Endothelial cell of hepatic sinusoid (primary cell): ENCODE measurements around the gene SKIC3.

Experiments used
- in situ Hi-C: cut with HindIII; loops from 2 replicates; pipeline ENCODE4 v1.10.0; 2017; ENCODE audit warnings: low sequenced_read_pairs

Gene SKIC3

DNA sequence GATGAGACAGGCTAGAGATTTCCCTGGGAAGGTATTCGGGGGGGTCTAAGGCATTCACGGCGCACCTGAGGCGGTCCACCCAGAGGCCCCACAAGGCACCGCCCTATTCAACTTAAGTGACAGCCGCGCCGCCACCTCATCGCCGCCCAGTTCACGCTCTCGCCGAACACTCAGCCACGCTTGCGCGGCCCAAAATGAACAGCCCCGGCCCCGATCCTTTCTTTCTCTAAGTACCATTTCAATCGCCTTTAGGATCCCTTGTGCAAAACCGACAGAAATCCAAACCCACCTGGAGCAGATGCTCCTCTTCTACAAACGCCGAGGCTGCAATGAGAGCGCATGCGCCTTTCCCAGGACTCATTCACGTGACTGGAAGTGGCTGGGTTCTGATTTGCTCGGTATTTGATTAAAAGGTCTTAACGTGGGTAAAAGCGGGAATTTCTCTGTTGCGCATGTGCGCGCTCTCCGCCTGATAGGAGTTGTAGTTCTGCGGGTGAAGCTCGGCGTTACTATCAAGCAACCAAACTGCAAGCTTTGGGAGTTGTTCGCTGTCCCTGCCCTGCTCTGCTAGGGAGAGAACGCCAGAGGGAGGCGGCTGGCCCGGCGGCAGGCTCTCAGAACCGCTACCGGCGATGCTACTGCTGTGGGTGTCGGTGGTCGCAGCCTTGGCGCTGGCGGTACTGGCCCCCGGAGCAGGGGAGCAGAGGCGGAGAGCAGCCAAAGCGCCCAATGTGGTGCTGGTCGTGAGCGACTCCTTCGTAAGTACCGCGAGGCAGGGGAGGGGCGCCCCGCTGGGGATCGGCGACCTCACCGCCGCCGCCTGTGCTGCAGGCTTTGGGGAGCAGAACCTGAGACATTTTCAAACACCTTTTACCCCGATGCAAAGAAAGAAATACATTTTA, at the start of gene SKIC3, which contains the start of gene ARSK:
SKIC3 (minus strand) TSS at position 331 of the 902 bp plus-strand sequence. CDS start 7,827 bp downstream, outside the sequence.
ARSK (plus strand) TSS at position 455 of the 902 bp plus-strand sequence; CDS start at position 633, 178 bp downstream.
- in situ Hi-C loops, result no loop called here

DNA sequence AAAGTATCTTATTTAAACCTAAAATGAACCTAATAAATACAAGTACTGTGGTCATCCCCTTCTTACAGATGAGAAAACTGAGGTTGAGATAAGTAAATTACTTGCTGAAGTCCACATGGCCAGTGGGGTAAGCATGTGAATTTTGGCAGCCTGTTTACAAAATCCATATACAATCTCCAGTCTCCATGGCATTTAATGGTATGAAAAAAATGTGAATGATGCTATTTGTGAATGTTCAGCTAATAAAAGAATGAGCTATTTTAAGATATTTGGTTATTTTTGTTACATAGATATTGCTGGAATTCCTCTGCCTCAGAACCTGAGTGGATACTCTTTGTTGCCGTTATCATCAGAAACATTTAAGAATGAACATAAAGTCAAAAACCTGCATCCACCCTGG, 45.8 kb upstream of the SKIC3 start:
- in situ Hi-C loops, result no loop called here

DNA sequence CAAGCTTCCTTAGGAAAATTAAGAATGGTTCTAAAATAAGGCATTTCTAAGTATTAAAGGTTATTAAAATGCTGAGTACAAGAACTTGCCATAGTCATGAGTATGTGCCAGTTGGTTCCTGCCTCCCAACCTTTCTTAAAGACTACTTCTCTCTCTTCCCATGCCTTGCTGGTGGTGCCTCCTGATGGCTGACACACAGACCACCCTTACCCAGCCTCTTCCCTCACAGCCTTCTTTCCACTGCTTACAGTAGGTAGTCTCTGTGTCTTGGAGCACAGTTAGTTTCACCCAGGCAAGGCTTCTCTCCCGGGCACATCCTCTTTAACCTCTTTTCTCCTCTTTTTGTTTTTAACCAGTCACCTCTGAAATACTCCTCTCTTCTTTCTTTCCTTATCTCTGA, 44.5 kb upstream of the SKIC3 start:
- in situ Hi-C loops, result no loop called here

DNA sequence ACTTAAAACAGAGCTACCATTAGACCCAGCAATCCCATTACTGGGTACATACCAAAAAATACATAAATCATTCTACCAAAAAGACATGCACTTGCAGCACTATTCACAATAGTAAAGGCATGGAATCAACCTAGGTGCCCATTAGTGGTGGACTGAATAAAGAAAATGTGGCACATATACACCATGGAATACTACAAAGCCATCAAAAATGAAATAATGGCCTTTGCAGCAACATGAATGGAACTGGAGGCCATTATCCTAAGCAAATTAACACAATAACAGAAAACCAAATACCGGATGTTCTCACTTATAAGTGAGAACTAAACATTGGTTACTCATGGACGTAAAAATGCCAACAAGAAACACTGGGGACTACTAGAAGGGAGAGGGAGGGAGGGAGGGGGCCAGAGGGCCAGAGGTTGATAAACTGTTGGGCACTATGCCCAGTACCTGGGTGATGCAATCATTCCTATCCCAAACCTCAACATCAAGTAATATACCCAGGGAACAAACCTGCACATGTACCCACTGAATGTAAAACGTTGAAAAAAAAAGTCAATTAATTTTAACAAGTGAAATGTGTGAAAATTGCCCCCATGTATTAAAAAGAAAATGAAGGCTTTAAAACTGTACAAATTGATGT, 40.6 kb upstream of the SKIC3 start:
- in situ Hi-C loops, result no loop called here

DNA sequence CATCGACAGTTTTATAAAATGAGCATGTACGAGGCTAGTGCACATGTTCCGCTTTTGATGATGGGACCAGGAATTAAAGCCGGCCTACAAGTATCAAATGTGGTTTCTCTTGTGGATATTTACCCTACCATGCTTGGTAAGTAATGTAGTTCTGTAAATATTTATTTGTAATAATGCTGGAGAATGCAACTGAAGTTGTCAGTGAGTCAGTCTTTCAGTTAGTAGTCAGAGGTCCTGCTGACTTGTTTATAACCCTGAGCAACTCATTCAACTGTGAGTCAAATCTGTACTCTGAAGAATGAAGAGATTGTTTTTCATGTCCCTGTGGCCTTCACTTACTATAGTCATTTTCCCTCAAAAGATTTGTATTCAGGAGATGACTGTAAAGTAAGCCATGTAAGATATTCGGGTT, 36.7 kb upstream of the SKIC3 start:
- in situ Hi-C loops, result no loop called here

DNA sequence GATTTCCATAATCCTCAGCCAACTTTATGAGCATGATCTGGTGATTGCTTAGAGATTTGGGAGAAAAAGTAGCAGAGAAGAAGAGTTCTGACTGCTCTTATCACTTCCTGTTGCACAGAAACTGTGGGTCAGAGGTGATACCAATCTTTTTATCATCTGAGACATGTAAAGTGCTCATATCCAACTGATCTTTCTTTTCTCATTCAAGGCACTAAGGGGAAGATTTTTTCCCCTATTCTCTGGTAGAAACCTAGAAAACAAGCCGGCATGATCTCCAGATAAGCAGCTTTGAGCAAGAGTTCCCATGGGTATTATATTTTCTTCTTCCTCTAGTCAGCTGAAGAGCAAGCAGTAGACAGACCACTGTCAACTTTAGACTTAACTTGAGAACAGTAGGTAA, 36.1 kb upstream of the SKIC3 start:
- in situ Hi-C loops, result no loop called here

DNA sequence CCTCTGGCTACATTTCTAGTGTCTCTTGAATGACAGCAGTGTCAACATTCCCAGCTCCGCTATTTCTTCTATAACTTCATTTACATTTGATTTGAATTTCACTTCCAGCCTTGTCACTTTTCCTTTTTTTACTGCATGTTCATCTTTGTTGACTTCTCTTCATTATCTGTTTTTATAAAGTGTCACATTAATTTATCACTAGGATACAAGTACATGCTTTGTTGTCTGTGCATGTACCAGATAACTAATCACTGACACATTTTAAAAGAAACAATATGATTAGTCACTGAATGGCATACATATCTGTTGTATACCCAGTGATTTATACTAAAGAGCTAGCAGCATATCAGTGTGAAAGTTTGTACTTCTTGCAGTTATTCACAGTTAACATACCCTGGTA, 29.2 kb upstream of the SKIC3 start:
- in situ Hi-C loops, result no loop called here

DNA sequence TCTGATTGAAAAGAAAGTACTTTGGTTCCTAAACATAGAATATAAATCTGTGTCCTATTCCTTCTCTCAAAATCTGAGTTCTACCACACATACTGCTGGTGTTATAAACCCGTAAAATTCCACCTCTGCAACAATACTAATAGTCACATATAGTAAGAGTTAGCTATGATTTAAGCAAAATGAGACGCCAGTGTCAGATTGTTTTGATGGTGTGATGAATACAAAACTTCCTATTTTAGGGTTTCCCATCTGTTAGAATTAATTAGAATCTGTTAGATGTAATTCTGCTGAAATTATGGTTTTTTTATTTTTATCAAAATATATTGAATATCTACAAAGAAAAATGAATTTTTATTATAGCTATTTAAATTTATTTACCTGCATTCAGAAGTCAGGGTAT, 26.8 kb upstream of the SKIC3 start:
- in situ Hi-C loops, result no loop called here

DNA sequence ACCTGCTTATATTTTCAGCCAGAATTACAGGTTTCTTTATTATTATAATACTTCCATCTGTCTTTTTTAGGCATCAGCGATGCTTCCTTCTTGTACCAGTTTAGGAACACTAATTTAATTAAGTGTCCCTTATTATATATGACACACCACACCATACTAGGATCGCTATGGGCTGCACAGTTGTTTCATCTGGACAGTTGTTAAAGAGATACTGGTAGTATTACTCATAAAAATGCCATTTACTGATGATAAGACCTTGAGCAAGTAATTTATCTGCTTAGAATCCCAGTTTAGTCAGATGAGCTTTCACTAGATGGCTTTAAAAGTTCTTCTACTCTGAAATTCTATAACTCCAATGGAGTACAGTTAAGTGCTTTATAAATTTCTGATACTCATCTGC, 17.2 kb upstream of the SKIC3 start:
- in situ Hi-C loops, result no loop called here

DNA sequence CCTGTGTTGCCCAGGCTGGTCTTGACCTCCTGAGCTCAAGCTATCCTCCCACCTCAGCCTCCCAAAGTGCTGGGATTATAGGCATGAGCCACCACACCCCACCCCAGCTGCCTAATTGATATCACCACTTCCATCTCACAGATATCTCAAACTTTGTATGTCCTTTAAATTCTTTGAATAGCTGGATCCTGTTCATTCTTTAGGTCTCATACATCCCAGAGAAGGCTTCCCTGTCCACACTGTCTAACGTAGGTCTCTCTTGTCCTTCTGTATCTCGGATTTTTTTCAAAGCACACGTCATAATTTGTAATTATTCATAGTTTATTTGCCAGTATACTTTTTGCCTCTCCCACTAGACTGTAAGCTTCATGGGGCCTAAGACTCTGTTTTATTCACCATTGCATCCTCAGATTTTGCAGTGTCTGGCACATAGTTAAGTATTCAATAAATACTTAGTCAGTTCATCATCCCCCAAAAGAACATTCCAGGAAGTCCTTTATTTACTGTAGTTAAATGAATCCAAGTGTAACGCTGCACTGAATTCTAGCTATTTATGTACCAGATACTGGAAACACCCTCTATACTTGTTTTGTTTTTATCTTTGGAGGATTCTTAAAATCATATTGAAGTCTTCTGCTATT, 10.6 kb upstream of the SKIC3 start:
- in situ Hi-C loops, result no loop called here

DNA sequence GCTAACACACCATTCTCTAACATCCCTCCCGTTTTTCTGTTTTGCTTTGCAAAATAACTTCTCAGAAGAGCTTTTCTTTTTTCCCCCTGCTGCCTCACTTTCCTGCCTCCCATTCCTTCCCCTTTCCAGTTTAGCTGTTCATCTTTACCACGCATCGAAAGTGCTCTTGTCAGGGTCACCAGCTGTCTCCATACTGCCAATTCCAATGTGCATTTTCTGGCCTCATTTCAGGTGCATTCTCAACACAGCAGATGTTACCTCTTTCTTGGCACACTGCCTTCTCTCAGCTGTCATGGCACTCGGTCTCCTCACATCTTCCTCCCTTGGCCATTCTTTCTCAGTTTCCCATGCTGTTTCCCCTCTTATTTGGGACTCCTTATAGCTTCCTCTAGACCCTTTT, 9.7 kb upstream of the SKIC3 start:
- in situ Hi-C loops, result no loop called here

DNA sequence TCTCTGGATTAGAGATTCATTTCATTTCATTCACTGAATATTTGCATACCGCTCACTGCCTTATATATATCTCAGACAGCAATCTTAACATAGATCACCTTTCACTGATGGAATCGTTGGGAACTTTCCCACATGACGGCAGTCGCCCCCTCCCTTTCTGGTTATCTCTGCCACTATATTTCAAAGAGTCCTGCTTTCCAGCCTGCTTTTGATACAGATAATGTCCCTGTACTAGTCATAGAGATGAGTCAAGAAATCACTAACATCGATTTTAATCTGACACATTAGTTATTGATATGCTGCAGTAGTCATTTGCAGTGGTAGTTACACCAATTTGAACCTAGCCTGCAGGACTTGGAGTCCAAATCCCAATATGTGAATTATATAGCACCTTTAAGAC, 8.6 kb upstream of the SKIC3 start:
- in situ Hi-C loops, result no loop called here

DNA sequence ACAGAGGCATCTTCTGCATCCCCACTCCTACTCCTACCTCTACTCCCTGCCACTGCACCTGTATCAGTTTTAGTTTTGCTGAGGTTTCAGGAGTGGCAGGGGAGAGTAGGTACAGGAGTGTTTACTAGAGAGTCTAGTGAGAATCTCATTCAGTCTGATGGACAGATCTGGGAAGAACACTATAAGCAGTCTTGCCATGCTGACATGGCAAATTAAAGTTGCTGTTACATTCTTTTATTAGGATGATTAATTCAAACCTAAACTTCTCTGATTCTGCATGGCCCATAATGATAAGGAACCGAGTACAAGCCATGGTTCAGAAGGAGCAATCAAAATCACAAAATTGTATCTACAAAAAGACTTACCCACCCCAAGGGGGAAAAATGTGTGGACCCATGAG, 7.5 kb upstream of the SKIC3 start:
- in situ Hi-C loops, result no loop called here

DNA sequence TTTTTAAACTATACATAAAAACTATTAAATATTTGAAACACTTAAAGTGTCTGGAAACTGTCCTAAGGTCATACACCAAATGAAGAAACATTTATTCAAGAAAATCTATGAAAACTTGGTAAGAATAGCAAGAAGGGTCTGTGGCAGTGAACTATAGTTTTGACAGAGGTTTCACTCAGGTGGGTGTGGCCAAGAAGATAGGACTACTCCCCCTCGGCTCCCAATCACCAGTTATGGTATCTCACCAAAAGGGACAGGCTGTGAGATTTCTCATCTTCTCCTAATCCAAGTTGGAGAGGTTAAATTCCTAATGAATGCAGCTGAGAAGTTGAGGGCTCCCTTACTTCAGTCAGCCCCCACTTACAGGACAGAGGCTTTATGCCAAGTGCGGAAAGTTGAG, 3.1 kb upstream of the SKIC3 start:
- in situ Hi-C loops, result no loop called here

DNA sequence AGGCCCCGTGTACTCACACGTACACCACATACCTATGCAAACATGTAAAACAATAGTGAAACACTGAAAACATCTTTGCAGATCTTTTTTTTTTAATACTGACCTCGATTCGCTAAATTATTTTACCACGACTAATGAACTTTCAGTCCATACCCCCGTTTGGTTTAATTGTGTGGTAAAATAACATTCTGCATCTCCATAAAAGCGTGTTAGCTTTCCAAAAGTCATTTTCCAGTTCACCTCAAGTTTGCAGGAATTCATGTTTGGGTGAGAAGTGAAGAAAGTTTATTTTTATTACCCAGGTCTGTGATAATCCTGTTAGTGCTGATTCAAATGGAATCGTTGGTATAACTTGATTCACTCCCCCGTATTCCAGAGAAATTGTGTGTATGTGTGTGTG, 776 bp upstream of the SKIC3 start:
- in situ Hi-C loops, result no loop called here

DNA sequence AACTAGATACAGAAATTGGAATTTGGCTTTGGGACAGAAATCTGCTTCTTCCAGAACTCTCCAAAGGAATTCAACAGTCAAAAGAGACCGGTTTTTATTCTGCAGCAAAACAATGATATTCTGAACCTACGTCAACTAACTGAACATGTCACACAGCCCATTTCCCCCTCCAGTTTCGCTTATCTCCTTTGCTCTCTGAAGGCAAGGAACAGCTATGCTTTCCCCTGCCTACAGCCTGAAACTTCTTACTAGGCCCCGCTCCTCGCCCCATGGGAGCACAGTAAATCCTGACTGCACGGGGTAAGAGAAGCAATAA, 488 bp downstream of the SKIC3 start:
- in situ Hi-C loops, result no loop called here

DNA sequence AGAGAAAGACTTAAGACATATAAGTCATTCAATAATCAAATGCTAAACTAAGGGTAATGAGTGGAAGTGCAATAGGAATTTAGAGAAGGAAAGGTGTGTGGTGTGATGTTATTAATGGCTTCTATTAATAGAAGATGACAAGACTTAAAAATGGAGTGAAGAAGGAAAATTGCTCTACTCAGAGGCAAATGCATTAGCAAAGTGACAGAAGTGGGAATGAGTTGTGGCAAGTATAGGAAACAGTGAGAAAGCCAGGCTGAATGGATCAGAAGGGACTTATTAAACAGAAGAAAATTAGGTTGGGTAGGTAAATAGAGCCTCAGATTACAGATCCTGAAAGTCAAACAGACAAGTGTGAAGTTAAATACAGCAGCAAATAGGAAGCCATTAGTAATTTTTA, 5.7 kb downstream of the SKIC3 start:
- in situ Hi-C loops, result no loop called here

DNA sequence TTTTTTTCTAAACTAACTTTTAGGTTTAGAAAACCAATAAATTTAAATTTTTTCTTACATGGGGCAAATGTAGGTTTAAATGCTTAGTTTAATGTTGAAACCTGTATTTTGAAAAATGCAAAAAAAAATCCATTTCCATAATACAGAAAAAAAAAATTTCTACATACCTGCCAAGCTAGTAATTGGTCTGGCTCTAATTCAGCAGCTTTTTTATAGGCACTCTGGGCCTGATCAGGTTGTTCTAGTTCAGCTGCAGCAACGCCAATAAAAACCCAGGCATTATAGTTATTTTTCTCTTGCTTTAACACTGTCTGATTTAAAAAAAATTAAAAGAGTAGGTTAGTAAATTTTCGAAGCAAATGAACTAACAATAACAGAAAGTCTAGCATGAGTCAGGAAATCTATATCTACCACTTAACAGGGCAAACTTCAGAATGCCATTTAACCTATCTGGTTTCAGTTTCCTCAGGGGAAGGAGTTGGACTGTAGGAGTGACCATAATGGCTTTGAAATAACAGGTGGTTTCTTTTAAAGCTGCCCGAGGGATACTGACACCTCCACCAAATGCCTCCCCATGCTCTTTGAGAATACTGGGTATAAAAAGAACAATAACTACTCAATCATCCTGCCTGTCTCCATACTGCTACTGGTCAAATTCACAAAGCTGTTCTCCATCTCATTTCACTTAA, 11.6 kb downstream of the SKIC3 start:
- in situ Hi-C loops, result no loop called here

DNA sequence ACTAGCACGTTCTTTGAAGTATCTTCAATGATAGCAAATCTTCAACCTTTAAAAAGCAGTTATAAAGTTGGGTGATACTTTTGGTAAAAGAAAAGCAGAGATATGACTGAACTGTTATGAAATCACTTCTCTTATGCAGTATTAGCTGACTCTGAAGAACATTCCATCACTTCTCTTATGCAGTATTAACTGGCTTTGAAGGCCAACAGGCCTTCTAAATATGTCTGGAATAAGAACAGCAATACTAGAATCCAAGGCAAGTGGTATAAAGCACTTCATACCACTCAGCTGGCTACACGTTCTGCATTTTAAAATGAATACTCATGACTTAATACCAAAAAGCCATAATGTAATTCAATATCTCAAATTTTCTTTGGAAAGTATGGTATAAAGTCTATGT, 17.3 kb downstream of the SKIC3 start:
- in situ Hi-C loops, result no loop called here

DNA sequence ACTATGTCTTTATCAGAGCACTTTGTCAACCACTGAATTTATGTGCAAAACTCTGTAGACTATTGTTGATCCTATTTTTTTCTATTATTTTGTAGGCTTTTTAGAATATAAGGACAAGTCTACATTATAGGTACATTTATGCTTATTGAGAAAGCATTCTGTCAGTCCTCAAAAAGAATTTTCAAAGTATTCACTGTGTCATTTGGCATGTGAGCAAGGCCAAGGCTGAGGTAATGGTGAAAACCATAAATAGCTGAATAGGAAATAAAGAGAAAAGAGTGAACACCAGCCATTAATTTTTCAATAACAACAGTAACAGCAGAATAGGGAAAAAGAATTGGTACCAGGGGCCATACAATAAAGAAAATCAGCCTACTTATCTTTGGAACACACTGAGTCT, 21.0 kb downstream of the SKIC3 start:
- in situ Hi-C loops, result no loop called here

DNA sequence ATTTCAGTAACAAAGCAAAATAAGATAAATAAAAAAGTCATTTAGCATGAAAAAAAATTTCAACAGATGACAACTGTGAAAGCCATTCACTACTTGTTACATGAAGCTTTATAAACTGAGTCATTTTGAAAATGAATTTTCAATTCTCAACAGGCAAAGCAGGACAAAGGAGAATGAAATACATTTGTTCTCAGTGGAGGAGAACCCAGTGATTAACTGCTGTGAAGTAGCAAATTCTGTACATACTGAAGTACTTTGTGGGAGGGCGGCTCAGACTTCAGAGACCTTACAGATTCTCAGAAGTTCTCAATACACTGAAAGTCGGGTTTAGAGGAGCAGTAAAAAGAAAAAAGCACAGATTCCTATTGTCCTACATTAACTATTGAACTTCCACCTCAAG, 21.7 kb downstream of the SKIC3 start:
- in situ Hi-C loops, result no loop called here
